Osteocyte (in vitro differentiated cells): ENCODE data around the gene UMODL1. TPM values are rescaled to one million over a fixed set of nuclear protein-coding genes. Genes with fewer than 3 reads are reported as not detected.

Experiments used
- DNase-seq: peaks from one replicate; pipeline ENCODE4 v3.0.0; 2021; ENCODE audit warnings: mixed read lengths; ENCODE audit not compliant: unreplicated experiment; ENCODE audit errors: extremely low spot score
- H3K27ac Mint-ChIP-seq: one replicate; pipeline ENCODE4 v1.8.0; 2021; ENCODE audit warnings: mild to moderate bottlenecking, mixed read lengths; ENCODE audit not compliant: unreplicated experiment
- H3K27me3 Mint-ChIP-seq: one replicate; pipeline ENCODE4 v1.8.0; 2021; ENCODE audit warnings: mixed read lengths; ENCODE audit not compliant: unreplicated experiment
- H3K36me3 Mint-ChIP-seq: one replicate; pipeline ENCODE4 v1.8.0; 2021; ENCODE audit warnings: mixed read lengths; ENCODE audit not compliant: unreplicated experiment
- H3K4me1 Mint-ChIP-seq: one replicate; pipeline ENCODE4 v1.8.0; 2021; ENCODE audit warnings: mixed read lengths; ENCODE audit not compliant: unreplicated experiment
- H3K4me3 Mint-ChIP-seq: one replicate; pipeline ENCODE4 v1.8.0; 2021; ENCODE audit warnings: mild to moderate bottlenecking, moderate library complexity, mixed read lengths; ENCODE audit not compliant: unreplicated experiment
- H3K9me3 Mint-ChIP-seq: one replicate; pipeline ENCODE4 v1.8.0; 2021; ENCODE audit warnings: mixed read lengths; ENCODE audit not compliant: unreplicated experiment
- long read RNA-seq: library from polyadenylated mRNA; unstranded; transcript quantifications from one replicate; pipeline ENCODE4 v2.0.0, GENCODE V29; 2021
- total RNA-seq: library from RNA; stranded (reverse); gene quantifications from 2 replicates; pipeline ENCODE4 v1.2.1, GENCODE V29; 2021
- TF ChIP-seq, protein P1 (sequence below): fragments of 200-600 bp; sonication (generic); IDR thresholded peaks from 2 replicates; pipeline ENCODE4 v1.5.0; 2021; ENCODE audit warnings: antibody characterized with exemption, mild to moderate bottlenecking, moderate library complexity

Gene UMODL1, protein sequence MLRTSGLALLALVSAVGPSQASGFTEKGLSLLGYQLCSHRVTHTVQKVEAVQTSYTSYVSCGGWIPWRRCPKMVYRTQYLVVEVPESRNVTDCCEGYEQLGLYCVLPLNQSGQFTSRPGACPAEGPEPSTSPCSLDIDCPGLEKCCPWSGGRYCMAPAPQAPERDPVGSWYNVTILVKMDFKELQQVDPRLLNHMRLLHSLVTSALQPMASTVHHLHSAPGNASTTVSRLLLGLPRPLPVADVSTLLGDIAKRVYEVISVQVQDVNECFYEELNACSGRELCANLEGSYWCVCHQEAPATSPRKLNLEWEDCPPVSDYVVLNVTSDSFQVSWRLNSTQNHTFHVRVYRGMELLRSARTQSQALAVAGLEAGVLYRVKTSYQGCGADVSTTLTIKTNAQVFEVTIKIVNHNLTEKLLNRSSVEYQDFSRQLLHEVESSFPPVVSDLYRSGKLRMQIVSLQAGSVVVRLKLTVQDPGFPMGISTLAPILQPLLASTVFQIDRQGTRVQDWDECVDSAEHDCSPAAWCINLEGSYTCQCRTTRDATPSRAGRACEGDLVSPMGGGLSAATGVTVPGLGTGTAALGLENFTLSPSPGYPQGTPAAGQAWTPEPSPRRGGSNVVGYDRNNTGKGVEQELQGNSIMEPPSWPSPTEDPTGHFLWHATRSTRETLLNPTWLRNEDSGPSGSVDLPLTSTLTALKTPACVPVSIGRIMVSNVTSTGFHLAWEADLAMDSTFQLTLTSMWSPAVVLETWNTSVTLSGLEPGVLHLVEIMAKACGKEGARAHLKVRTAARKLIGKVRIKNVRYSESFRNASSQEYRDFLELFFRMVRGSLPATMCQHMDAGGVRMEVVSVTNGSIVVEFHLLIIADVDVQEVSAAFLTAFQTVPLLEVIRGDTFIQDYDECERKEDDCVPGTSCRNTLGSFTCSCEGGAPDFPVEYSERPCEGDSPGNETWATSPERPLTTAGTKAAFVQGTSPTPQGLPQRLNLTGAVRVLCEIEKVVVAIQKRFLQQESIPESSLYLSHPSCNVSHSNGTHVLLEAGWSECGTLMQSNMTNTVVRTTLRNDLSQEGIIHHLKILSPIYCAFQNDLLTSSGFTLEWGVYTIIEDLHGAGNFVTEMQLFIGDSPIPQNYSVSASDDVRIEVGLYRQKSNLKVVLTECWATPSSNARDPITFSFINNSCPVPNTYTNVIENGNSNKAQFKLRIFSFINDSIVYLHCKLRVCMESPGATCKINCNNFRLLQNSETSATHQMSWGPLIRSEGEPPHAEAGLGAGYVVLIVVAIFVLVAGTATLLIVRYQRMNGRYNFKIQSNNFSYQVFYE
- total RNA-seq, result 0.68 TPM in 1 of 2 replicates, not detected in the other
- long read RNA-seq, partial matches to known transcripts, result 0 of 1 reads
- long read RNA-seq, other reads (novel, unspliced or antisense), result 1 of 1 reads

GRCh38 chr21:42071146-42071737, at the start of gene UMODL1:
Gene UMODL1, plus strand, starts transcription at chr21:42071317. Its CDS starts 0 bp downstream, at chr21:42071317.
- H3K9me3 Mint-ChIP-seq, result no peaks in the 10 kb centered on the region
- no peaks in the 10 kb centered on the region for H3K36me3 Mint-ChIP-seq
- TF ChIP-seq, protein P1, sequence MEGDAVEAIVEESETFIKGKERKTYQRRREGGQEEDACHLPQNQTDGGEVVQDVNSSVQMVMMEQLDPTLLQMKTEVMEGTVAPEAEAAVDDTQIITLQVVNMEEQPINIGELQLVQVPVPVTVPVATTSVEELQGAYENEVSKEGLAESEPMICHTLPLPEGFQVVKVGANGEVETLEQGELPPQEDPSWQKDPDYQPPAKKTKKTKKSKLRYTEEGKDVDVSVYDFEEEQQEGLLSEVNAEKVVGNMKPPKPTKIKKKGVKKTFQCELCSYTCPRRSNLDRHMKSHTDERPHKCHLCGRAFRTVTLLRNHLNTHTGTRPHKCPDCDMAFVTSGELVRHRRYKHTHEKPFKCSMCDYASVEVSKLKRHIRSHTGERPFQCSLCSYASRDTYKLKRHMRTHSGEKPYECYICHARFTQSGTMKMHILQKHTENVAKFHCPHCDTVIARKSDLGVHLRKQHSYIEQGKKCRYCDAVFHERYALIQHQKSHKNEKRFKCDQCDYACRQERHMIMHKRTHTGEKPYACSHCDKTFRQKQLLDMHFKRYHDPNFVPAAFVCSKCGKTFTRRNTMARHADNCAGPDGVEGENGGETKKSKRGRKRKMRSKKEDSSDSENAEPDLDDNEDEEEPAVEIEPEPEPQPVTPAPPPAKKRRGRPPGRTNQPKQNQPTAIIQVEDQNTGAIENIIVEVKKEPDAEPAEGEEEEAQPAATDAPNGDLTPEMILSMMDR, result no peak
- H3K4me1 Mint-ChIP-seq, result no peaks in the 10 kb centered on the region
- DNase-seq, result no peak
- H3K27ac Mint-ChIP-seq, result no peak within 1 kb of the TSS
- no peak within 1 kb of the TSS for H3K4me3 Mint-ChIP-seq
- peaks cover 20% of the 10 kb centered on the region for H3K27me3 Mint-ChIP-seq

GRCh38 chr21:42021371-42022090, 49.6 kb upstream of the UMODL1 start:
- H3K27me3 Mint-ChIP-seq, result no peaks in the 10 kb centered on the region
- peak overlapping the region; percentile 41 for H3K27ac Mint-ChIP-seq
- H3K36me3 Mint-ChIP-seq, result no peaks in the 10 kb centered on the region
- H3K4me3 Mint-ChIP-seq, result no peak overlapping the region
- H3K4me1 Mint-ChIP-seq, result peaks cover 14% of the 10 kb centered on the region
- H3K9me3 Mint-ChIP-seq, result no peaks in the 10 kb centered on the region
- TF ChIP-seq, protein P1, result no peak
- DNase-seq, result no peak

DNA sequence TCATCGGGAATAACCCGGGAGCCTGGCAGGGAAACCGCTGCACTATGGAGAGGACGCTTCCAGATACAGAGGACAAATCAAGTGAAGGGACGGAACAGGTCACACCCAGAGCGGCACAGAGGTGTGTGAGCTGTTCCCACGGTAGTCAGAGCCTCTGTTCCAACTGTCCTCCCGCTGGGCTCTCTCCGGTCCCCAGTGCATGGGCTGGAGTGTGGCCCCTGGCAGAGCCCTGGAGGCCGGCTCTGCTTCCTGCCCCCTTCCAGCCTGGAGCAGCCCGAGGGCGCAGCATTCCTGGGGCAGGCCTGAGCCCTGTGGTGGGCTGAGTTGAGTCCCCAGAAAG, 49.1 kb upstream of the UMODL1 start:
- TF ChIP-seq, protein P1, result no peak
- peaks cover 14% of the 10 kb centered on the region for H3K4me1 Mint-ChIP-seq
- no peak overlapping the region for H3K4me3 Mint-ChIP-seq
- no peaks in the 10 kb centered on the region for H3K27me3 Mint-ChIP-seq
- peak overlapping the region; percentile 41 for H3K27ac Mint-ChIP-seq
- H3K36me3 Mint-ChIP-seq, result no peaks in the 10 kb centered on the region
- no peaks in the 10 kb centered on the region for H3K9me3 Mint-ChIP-seq
- DNase-seq, result no peak

- Mint-ChIP-seq H3K27ac (no peak overlapping the region), H3K4me3 (no peak overlapping the region)
Measured at GRCh38 chr21:42022906-42023305, 48.2 kb upstream of the UMODL1 start.

More at GRCh38 chr21:42022906-42023305, 48.2 kb upstream of the UMODL1 start:
- Mint-ChIP-seq H3K9me3 (no peaks in the 10 kb centered on the region), H3K27me3 (no peaks in the 10 kb centered on the region), H3K4me1 (peaks cover 14% of the 10 kb centered on the region), H3K36me3 (no peaks in the 10 kb centered on the region)
- TF ChIP-seq, protein P1, result no peak
- no peak for DNase-seq
